Neutrophil (primary cell): ENCODE measurements around the gene CHKA.

Source experiments
- H3K27ac ChIP-seq: fragments of 200-600 bp; sonication (generic); 2 replicates; pipeline ENCODE4 v1.5.1; 2016; ENCODE audit warnings: mild to moderate bottlenecking, moderate library complexity
- H3K27me3 ChIP-seq: fragments of 200-600 bp; sonication (generic); 2 replicates; pipeline ENCODE4 v1.6.0; 2016; ENCODE audit warnings: mild to moderate bottlenecking
- H3K36me3 ChIP-seq: fragments of 200-600 bp; sonication (generic); 2 replicates; pipeline ENCODE4 v1.5.1; 2017
- H3K4me1 ChIP-seq, 2 experiments: fragments of 200-600 bp in 1 of 2; sonication (generic) in 1 of 2; 1 replicate in 1 of 2; 2 replicates in 1 of 2; pipeline versions ENCODE4 v1.5.1 to v1.6.1; 2013 to 2016; ENCODE audit warnings: low read depth in 1 of 2, low read length in 1 of 2, mild to moderate bottlenecking in 1 of 2, moderate library complexity in 1 of 2; ENCODE audit not compliant: control insufficient read depth in 1 of 2, insufficient read depth in 1 of 2
- H3K4me3 ChIP-seq, 2 experiments: fragments of 200-600 bp in 1 of 2; sonication (generic) in 1 of 2; 1 replicate in 1 of 2; 2 replicates in 1 of 2; pipeline ENCODE4 v1.5.1; 2013 to 2016; ENCODE audit warnings: low read depth in 1 of 2, low read length in 1 of 2, mild to moderate bottlenecking in 1 of 2, moderate library complexity in 1 of 2
- H3K9me3 ChIP-seq: fragments of 200-600 bp; sonication (generic); 2 replicates; pipeline ENCODE4 v1.5.1; 2016
- CTCF ChIP-seq: fragments of 200-600 bp; sonication (generic); IDR thresholded peaks from 2 replicates; pipeline ENCODE4 v1.5.1; 2016; ENCODE audit warnings: antibody characterized with exemption

The CHKA gene

GRCh38 chr11:68118706-68119448, 2.3 kb downstream of the CHKA start:
- no peaks in the 10 kb centered on the region for H3K36me3 ChIP-seq
- H3K4me3 ChIP-seq: no peak overlapping the region
- no peaks in the 10 kb centered on the region for H3K27me3 ChIP-seq
- TF ChIP-seq CTCF: no peak
- peaks cover 48% of the 10 kb centered on the region in 2 experiments for H3K4me1 ChIP-seq
- H3K9me3 ChIP-seq: no peaks in the 10 kb centered on the region
- H3K27ac ChIP-seq: peak overlapping the region; percentile 93

- Histone ChIP-seq H3K4me1 (peaks cover 48% of the 10 kb centered on the region in 2 experiments), H3K9me3 (no peaks in the 10 kb centered on the region), H3K27ac (peak overlapping the region; percentile 93), H3K27me3 (no peaks in the 10 kb centered on the region), H3K36me3 (no peaks in the 10 kb centered on the region), H3K4me3 (no peak overlapping the region)
- TF ChIP-seq CTCF: no peak
These were observed 3.2 kb downstream of the CHKA start for GRCh38 chr11:68117853-68118470.

GRCh38 chr11:68116974-68117373, 4.2 kb downstream of the CHKA start:
- no peak overlapping the region for H3K4me3 ChIP-seq
- TF ChIP-seq CTCF: no peak
- H3K27me3 ChIP-seq: no peaks in the 10 kb centered on the region
- H3K9me3 ChIP-seq: no peaks in the 10 kb centered on the region
- H3K36me3 ChIP-seq: no peaks in the 10 kb centered on the region
- H3K4me1 ChIP-seq: peaks cover 44% of the 10 kb centered on the region in 2 experiments
- no peak overlapping the region for H3K27ac ChIP-seq

- Histone ChIP-seq H3K36me3 (no peaks in the 10 kb centered on the region), H3K9me3 (no peaks in the 10 kb centered on the region), H3K27me3 (no peaks in the 10 kb centered on the region), H3K4me3 (no peak overlapping the region), H3K4me1 (peaks cover 41% of the 10 kb centered on the region in 2 experiments), H3K27ac (peak overlapping the region; percentile 65)
- no peak for TF ChIP-seq CTCF
These were observed 5.1 kb downstream of the CHKA start for GRCh38 chr11:68116126-68116525.

- peak overlapping the region; percentile 65 for H3K27ac ChIP-seq
- no peak overlapping the region for H3K4me3 ChIP-seq
- H3K4me1 ChIP-seq: peaks cover 39% of the 10 kb centered on the region in 2 experiments
- no peaks in the 10 kb centered on the region for H3K27me3 ChIP-seq
- H3K36me3 ChIP-seq: no peaks in the 10 kb centered on the region
- no peaks in the 10 kb centered on the region for H3K9me3 ChIP-seq
- no peak for TF ChIP-seq CTCF
These were observed 5.9 kb downstream of the CHKA start for GRCh38 chr11:68115285-68115684.
